GM12801 (cell line): ENCODE results near the gene LPAR2.

ENCODE experiments used
- CTCF ChIP-seq: IDR thresholded peaks from one replicate; pipeline ENCODE4 v1.5.1; 2011; ENCODE audit warnings: control low read depth; ENCODE audit not compliant: insufficient read length; ENCODE audit errors: extremely low read depth

Gene LPAR2

GRCh38 chr19:19642506-19643157 lies 14.6 kb upstream of the LPAR2 start:
- no peak for TF ChIP-seq CTCF

GRCh38 chr19:19637523-19638251 lies 9.7 kb upstream of the LPAR2 start:
- TF ChIP-seq CTCF = no peak

GRCh38 chr19:19637186-19637522 lies 9.1 kb upstream of the LPAR2 start:
- no peak for TF ChIP-seq CTCF

- TF ChIP-seq CTCF = no peak
These were observed 8.7 kb upstream of the LPAR2 start for GRCh38 chr19:19636573-19637185.

GRCh38 chr19:19635313-19635702 lies 7.3 kb upstream of the LPAR2 start:
- TF ChIP-seq CTCF = no peak

- no peak for TF ChIP-seq CTCF
These were observed 6.7 kb upstream of the LPAR2 start for GRCh38 chr19:19634516-19635312.

- no peak for TF ChIP-seq CTCF
These were observed 5.9 kb upstream of the LPAR2 start for GRCh38 chr19:19633711-19634515.
